Occipital lobe (tissue), 2 donors: Measurements from ENCODE around the gene FIGNL1. TPM values are rescaled to one million over a fixed set of nuclear protein-coding genes. Genes with fewer than 3 reads are reported as not detected.

Experiments
- DNase-seq: peaks from one replicate; lab custom pipeline; 2025; lab: John Stamatoyannopoulos, UW
- total RNA-seq: library from RNA; depleted of rRNA; stranded (reverse); fragments of >200 nt; gene quantifications from one replicate; pipeline ENCODE4 v1.2.3, GENCODE V29; 2014

The FIGNL1 gene
- 47.7 TPM for total RNA-seq

- DNase-seq = peak; percentile 59
Observed at GRCh38 chr7:50449881-50450589, at the start of gene FIGNL1. TSS of gene FIGNL1 (minus strand) at chr7:50450350. CDS start at chr7:50447287, 3,063 bp downstream.

DNA sequence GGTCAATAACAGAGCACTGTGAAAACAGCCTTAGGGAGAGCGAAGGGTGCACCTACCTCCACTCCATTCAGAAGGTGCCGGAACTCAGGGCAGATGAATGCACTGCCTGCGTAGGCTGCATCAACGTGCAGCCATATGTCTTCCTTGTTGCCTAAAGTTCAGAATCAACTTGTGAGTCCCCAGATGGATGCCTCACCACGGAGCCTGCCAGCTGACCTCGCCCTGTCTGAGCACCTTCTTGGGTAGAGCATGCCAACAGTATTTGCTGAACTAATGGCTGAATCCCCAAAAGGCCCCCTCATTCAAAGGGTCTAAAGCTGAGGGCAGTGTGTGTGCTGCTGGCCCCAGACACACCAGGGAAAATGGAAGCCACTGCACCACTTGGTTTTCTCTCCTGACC is 48.9 kb upstream of the FIGNL1 start:
- DNase-seq = no peak

GRCh38 chr7:50497968-50498367 is 47.8 kb upstream of the FIGNL1 start:
- no peak for DNase-seq

GRCh38 chr7:50497068-50497642 is 47.0 kb upstream of the FIGNL1 start:
- no peak for DNase-seq

GRCh38 chr7:50496569-50496968 is 46.4 kb upstream of the FIGNL1 start:
- DNase-seq = no peak

- no peak for DNase-seq
Observed at GRCh38 chr7:50495746-50496145, 45.6 kb upstream of the FIGNL1 start.

DNA sequence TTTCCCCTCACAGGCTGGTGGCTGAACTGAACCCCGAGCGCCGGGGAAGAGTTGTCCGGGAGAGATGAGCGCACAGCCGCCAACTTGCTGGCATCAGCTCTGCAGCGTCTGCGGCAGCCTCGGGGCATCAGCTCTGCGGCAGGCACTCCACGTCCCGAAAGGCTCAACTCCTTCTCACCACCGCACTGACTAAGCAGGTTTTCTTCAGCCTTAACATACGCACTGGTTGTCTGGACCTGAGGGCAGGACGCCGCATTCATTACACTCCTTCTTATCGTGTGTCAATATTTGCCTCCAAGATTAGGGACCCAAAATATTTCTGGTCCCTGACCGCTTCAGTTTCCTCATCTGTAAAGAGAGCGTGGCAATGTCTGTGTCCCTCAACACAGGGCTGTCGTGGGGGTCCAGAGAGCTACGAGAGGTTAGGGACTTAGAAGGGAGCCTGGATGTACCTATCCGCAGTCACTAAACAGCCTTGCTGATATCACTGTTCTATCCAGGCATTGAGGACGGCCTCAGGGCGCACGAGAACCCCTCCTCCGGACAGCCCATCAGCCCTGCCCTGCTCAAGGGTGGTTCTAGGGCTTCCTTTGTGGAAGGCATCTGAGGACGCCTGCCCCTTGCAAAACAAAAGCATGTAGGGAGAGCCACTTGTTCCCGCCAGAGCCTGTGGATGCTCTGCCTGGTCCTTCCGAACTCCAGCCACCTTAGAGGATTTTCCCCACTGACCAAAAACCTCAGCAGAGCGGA is 42.8 kb upstream of the FIGNL1 start:
- DNase-seq = no peak

- DNase-seq = no peak
Observed at GRCh38 chr7:50491943-50492342, 41.8 kb upstream of the FIGNL1 start.

DNA sequence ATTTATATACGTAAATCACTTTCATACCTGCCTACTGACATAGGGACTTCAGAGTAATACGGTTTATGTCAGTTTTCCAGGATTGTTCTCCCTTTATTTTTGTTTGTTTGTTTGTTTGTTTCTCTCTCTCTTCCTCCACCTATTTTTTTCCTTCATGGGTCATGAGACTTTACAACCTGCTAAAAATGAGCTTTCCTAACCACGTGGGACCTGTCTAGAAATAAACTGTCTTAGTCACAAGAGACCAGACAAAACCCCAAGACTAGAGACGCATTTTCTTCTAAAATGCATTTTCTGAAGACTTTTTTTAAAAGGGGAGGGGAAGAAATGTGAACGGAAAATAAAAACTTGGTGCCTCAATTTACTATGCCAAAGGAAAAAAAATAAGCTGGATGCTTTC is 41.1 kb upstream of the FIGNL1 start:
- no peak for DNase-seq

- DNase-seq = no peak
Observed at GRCh38 chr7:50488379-50488778, 38.2 kb upstream of the FIGNL1 start.

DNA sequence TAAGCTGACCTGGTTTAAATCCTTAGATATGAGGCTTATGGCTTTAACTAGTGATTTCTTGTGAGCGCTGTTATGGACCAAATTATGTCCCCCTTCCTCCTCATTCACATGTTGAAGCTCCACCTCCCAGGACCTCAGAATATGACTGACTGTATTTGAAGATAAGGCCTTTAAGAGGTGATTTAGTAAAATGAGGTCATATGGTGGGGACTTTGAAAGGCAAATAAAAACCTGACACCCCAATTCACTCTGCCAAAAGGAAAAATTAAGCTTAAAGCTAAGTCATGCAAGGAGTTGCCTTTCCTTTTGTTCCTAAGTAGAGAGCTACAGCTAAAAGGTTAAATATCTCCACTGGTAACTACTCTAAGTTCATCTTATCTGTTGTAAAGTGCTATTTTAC is 36.4 kb upstream of the FIGNL1 start:
- DNase-seq = no peak

- DNase-seq = no peak
Observed at GRCh38 chr7:50481867-50482266, 31.7 kb upstream of the FIGNL1 start.

DNA sequence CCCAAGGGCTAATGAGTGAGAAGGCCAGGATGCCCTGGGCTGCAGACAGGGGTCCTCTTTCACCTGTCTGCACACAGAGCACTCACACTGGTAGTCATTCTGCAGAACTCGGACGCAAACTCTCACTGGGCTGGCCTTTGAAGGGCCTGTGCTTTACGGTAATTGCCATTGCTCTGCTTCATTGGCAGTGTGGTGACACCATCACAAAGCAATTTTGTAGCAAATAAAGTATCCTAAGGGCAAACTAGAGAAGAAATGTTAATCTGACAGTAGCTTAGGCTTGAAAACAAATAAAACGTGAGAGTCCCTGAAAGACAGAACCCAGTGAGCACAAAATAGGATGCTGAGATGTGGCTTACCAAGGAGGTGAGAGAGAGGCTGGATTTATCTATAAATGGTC is 30.6 kb upstream of the FIGNL1 start:
- DNase-seq = no peak

DNA sequence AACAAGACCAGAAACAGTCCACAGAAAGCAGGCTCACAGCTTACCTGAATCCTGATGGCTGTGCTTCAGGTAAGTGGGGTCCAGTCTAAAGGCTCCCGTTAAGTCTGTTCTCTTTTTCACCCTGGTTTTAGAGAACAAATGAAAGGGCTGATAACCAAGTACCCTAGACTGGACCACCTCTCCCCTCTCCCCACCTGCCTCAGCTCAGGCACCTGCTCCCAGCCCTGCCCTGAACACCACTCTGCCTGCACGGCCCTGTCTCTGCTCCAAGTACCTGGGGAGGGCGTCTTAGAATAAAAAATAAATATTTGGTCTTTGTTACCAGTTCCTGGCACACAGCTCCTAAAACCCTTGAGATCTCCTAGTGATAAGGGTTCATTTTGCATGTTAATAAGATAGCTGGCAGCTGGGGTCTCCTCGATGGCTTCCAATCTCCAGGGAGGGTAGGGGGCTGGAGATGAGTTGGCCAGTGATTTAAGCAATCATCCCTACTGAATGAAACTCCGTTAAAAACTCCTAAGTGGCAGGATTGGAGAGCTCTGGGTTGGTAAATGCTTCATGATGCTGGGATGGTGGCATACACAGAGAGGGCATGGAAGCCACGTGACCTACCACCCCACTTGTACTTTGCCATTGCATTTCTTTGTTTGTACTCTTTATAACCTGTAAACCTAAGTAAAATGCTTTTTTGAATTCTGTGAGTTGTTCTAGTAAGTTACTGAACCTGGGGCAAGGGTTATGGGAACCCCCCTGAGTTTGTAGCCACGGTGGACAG is 29.8 kb upstream of the FIGNL1 start:
- no peak for DNase-seq

DNA sequence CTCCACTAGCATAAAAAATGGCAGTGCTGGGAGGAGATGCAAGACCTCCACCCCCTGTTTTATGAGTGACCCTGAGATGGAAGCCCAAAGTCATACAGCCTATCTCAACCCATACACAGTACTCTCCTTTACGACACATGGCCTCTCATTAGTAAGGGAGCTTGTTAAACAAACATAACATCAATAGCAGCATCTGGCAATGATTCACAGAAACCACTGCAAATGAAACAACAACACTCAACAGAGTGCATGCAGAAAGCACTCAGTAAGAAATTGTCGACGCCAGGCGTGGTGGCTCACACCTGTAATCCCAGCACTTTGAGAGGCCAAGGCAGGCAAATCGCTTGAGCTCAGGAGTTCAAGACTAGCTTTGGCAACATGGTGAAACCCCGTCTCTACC is 27.5 kb upstream of the FIGNL1 start:
- no peak for DNase-seq

DNA sequence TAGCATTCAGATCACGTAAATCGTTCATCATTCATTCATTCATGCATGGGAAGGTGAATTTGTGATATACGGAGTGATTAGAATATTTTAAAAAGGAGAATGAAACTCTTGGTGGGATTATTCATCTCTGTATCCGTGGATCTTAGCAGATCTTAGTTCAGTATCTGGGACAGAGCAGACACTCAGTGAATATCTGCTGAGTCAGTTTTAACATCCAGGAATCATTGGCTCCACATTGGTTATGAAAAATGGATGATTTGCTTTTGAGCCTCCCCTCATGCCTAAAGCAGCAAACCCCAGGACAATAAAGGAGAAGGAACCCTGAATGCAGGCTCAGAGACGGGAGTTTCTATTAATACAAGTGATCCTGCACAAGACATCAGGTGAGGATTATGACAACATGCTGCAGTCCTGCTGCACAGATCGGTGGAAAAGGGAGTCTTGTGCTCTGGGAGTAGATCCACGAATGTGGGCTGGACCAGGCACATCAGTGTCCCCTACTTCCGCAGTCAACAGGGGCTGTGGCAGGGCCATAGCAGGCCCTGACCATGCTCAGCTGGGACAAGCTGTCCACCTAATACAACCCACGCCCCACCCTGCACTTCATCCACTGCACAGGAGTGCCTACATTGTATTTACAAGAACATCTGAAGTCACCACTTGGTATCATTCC is 26.9 kb upstream of the FIGNL1 start:
- DNase-seq = no peak

DNA sequence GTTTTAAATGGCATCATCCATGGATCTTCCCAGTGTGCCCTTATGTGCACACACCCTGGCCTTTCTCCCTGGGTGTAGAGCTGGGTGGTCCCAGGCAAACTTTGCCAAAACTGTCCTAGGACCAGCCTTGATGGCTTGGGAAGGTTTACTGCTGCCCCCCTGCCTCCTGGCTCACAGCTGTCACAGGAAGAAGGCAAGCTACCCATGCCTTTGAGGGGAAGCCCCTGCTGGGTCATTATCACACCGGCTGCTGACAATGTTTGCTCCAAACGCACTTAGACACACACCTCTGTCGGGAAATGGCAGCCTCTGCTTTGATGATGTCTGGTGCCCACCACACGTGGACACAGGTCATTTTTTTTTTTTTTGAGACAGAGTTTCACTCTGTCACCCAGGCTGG is 25.2 kb upstream of the FIGNL1 start:
- no peak for DNase-seq

DNA sequence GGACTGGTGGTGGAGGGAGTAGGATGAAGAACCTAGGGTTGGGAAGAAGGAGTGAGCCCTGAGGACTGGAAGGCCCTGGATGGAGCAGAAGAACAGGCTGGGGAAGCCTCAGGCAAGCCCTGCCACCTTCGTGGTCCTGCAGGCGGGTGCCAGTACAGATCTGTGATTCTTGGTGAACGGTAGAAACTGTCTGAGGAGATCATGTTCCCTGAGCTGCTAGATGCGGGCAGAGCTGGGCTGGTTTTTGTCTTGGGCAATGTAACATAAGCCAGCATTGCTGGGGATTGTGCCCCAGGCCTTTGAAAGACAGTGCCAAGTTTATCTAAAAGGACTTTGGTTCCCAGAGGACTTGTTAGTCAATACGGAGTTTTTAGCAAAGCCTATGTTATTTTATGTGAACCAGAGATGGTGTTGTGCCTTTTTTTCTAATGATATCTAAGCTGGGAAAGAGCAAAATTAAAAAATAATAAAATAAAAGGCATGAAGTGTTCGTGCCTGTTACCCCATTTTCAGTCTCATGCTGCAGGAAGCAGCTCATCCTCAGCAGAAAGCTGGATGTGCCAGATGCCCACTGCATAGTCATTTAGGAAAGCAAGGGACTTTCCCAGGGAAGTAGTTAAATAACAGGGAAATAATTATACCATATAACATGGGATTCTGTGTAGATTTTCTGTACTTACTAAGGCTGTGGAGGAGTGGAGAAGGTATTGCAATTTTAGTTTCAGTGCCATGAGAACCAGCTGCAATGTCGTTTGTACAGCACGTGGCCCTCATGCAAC is 24.4 kb upstream of the FIGNL1 start:
- no peak for DNase-seq

DNA sequence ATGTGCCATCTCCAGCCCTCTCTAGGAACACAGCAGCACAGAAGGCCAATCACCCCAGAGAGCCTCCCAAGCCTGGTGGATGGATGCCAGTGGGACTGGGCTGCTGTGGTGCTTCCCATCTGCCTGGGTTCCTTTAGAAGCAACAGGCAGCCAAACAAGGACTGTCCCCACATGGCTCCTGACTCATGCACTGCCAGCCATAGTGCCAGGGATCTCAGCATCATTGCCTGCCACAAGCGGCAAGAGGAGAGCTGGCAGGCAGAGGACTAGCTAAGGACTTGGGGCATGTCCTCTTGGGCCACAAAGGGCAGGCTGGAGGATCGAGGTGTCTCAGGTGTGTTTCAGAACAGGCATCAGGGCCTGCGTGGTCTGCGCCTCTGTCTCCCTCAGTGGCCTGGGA is 23.4 kb upstream of the FIGNL1 start:
- no peak for DNase-seq

DNA sequence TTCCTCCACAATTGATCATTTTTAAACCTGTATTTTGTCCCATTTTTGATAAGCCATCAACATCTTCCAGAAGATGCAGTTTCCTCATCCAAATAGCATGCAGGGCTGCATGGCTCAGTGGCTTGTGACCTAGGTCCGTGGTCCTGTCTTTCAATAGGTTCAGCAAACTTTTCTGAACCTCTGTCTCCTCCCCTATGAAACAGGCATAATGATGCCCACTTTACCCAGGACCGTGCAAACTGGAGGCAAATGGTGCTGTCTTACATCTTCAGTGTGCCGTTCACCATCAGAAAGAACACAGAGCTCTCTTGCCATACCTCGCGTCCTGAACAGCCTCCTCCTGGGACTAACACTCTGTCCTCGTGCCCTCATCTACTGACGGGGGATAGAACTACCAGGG is 22.3 kb upstream of the FIGNL1 start:
- DNase-seq = no peak

DNA sequence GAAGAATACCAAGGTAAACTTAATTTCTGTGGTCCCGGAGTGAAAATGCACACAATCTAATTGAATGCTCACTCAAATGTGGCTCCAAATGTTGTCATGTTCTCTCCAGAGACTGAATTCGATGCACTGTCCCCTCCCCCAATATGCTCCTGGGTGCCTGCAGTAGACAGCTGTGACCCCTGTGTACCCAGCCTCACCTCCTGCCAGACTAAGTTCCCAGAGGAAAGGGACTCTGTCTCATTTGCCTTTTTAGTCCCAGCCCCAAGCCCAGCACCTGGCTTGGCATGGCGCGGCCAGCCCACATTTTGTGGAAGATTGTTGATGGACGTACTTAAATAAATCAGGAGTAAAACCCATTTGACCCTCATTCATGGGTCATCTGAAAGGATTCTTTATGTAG is 21.8 kb upstream of the FIGNL1 start:
- DNase-seq = no peak
